HTERT RPE-1 (cell line): ENCODE data around the gene STPG1.

Source experiments
- in situ Hi-C: fragments of 300-500 bp; cut with MboI; formaldehyde crosslinking; loops from 4 replicates; pipeline ENCODE4 v1.14.3; 2020; ENCODE audit warnings: low sequenced_read_pairs

The STPG1 gene

GRCh38 chr1:24426744-24427544, 13.4 kb upstream of the STPG1 start:
- in situ Hi-C loops: no loop called here

DNA sequence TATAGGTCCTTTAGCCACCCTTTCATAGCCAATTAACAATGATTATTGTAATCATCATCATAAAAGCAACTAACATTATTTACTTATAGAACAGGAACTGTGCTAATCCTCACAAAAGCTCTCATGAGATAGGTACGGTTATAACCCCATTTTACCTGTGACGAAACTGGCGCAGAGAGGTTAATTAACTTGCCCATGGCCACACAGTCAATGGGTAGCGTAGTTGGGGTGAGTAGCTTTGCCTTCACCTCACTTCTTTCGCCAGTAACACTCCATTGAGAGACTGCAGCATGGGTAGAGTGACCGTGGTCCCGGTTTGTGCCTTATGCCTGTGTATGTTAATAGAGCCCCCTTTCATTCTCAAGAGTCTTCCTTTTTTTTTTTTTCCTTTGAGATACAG, 12.3 kb upstream of the STPG1 start:
- in situ Hi-C loops: no loop called here

GRCh38 chr1:24425441-24425840, 11.9 kb upstream of the STPG1 start:
- in situ Hi-C loops: no loop called here

- in situ Hi-C loops: no loop called here
Observed at GRCh38 chr1:24424990-24425389, 11.4 kb upstream of the STPG1 start.

- in situ Hi-C loops: no loop called here
Observed at GRCh38 chr1:24424207-24424606, 10.6 kb upstream of the STPG1 start.

DNA sequence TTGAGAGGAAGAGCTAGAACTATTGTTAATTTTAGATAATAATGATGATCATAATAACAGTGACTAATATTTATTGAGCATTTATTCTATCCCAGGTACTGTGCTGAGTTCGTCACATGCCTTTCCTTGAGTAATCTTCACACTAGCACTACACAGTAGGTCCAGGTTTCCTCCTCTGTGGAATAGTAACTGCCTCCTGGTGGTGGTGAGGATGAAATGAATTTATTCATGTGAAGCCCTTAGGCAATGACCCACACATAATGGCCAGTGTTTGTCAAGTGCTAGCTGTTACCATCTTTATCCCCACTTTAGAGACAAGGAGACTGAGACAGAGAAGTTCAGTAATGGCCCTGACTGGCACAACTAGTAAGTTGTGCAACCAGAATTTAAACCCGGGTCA, 7.9 kb upstream of the STPG1 start:
- in situ Hi-C loops: no loop called here

- in situ Hi-C loops: no loop called here
Observed at GRCh38 chr1:24420547-24420946, 7.0 kb upstream of the STPG1 start.

DNA sequence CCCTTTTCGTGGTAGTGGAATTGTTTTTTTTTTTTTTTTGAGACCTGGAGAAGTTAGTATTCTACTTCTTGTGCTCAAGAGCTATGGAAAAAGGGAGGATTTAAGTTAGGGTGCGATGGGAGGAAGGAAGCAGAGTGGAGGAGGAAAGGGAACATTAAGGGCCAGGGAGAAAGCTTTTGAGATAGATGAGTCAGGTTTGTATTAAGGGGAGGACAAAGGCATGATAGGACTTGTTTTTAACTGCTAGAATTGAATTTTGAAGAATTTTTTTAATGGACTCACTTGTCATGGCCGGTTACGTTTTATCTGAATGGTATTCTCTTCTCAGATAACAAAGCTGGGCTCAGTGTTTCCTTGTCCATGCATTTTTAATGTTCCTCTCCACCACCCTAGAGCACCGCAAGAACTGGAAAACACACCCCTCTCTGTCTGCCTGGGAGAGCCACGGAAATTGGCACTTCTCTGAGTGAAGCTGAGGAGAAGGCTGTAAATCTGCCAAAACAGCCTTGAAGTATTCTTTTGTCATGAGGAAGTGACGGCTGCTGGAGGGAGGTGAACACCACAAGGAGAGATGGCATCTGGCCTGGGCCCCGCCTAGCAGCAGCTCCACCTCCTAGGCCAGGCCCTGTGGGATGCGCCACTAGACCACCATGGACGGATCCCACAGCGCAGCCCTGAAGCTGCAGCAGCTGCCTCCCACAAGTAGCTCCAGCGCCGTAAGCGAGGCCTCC, 5.5 kb upstream of the STPG1 start:
- in situ Hi-C loops: no loop called here

DNA sequence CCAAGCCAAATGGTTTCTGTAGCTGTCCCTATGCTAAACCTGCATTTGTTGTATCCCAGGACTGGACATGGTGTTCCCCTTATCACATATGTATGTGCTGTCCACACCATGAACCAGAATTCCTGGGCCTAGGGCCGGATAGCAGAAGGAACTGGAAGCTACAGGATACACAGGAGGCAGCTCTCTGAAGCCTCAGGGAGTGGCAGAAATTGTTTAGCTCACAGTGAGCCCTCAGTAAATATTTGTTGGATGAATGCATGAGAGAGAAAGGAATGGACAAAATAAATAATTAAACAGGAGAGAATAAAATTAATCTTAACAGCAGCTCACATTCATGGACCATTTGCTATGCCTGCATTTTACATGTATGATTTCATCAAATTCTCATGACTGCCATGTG, 4.1 kb upstream of the STPG1 start:
- in situ Hi-C loops: no loop called here

- in situ Hi-C loops: no loop called here
Observed at GRCh38 chr1:24416666-24417391, 3.2 kb upstream of the STPG1 start.

- in situ Hi-C loops: no loop called here
Observed at GRCh38 chr1:24415910-24416665, 2.5 kb upstream of the STPG1 start.

DNA sequence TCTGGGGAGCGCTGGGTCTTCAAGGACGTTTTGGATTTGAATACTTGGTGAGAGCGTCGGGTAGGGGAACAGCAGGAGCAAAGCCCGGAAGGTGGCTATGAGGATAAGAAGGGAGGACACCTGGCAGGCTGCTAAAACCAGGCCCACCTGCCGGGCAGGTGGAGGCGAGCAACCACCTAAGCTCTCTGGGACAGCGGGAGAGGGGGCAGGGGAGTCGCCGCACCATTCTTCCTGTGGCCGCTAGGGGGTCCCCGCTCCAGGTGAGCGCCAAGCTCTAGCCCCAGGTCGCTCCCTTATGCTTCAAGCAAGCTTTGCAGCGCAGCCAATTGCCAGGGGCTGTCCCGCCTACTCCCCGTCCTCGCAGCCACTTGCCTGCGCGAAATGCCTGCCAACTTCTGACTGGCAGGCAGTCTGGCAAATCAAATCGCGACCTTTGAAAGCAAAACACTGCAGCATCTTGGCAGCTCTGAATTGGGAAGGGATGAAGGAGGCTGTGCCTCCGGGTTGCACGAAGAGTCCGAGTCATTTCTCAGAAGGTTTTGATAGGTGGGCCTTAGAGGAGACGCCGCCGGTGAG, 1.8 kb upstream of the STPG1 start, which contains the start of gene NIPAL3:
Gene NIPAL3 (plus strand): TSS at position 469 of the 576 bp plus-strand sequence. CDS start 3,746 bp downstream, outside the sequence.
- in situ Hi-C loops: no loop called here

GRCh38 chr1:24414775-24415333, 1.3 kb upstream of the STPG1 start:
- in situ Hi-C loops: no loop called here

DNA sequence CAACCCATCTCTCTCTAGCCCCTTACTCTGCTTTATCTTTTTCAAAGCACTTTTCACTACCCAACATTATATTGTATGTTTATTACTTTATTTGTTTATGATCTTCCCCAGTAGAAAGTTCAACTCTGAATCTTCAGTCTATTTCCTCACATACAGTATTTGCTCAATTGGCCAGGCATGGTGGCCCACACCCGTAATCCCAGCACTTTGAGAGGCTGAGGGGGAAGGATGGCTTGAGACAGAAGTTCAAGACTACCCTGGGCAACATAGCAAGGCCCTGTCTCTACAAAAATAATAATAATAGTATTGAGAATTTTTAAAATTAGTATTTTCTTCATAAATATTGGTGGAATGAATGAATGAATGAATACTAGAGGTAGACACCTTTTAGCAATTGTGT, 1.2 kb downstream of the STPG1 start:
- in situ Hi-C loops: no loop called here

- in situ Hi-C loops: no loop called here
Observed at GRCh38 chr1:24411963-24412362, 1.6 kb downstream of the STPG1 start.

DNA sequence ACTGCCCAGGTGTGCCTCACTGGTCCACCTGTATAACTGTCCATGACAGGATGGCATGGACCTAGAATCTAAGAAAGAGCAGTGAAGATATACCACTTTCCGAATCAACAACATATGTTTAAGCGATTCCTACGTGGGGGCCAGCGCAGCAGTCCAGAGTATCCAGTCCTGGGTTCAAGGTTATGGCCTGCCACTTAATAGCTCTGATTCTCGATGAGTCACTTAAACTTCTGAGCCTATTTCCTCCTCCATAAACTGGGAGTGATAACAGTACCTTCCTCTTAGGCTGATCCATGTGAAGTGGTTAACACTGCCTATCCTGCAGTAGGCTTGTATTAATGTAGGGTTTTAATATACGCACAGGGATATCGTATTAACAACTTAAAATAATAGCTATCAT, 2.8 kb downstream of the STPG1 start:
- in situ Hi-C loops: no loop called here

DNA sequence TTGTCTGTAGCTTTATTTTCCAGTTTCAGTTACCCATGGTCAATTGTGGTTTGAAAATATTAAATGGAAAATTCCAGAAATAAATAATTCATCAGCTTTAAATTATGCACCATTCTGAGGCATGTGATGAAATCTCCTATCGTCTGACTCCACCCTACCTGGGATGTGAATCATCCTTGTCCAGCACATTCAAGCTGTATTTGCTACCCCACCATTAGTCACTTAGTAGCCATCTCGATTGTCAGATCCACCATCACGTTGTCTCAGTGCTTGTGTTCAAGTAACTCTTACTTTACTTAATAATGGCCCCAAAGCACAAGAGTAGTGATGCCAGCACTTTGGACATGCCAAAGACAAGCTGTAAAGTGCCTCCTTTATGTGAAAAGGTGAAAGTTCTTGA, 4.0 kb downstream of the STPG1 start:
- in situ Hi-C loops: no loop called here

GRCh38 chr1:24406788-24407187, 6.8 kb downstream of the STPG1 start:
- in situ Hi-C loops: no loop called here

DNA sequence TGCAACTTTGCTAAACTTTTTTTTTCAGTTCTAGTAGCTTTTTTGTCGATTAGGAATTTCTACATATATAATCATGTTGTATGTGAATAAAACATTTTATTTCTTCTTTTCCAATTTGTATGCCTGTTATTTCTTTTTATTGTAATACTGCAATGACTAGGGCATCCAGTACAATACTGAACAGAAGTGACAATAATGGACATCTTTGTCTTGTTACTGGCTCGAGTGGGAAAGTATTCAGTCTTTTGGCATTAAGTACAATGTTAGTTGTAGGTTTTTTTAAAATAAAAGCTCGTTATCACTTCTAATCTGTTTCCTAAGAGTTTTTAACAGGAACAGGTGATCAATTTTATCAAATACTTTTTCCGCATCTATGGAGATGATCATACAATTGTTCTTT, 9.8 kb downstream of the STPG1 start:
- in situ Hi-C loops: no loop called here

GRCh38 chr1:24400065-24400464, 13.5 kb downstream of the STPG1 start:
- in situ Hi-C loops: no loop called here
